GM19468 (cell line): ENCODE results near the gene ZBTB7A.

ENCODE experiments used
- ATAC-seq: cut with Tn5 transposase; IDR thresholded peaks from one replicate; pipeline ENCODE4 v1.9.1; 2021; ENCODE audit warnings: mild to moderate bottlenecking, moderate library complexity, moderate number of reproducible peaks; ENCODE audit not compliant: unreplicated experiment; ENCODE audit errors: extremely low read depth

Gene ZBTB7A

DNA sequence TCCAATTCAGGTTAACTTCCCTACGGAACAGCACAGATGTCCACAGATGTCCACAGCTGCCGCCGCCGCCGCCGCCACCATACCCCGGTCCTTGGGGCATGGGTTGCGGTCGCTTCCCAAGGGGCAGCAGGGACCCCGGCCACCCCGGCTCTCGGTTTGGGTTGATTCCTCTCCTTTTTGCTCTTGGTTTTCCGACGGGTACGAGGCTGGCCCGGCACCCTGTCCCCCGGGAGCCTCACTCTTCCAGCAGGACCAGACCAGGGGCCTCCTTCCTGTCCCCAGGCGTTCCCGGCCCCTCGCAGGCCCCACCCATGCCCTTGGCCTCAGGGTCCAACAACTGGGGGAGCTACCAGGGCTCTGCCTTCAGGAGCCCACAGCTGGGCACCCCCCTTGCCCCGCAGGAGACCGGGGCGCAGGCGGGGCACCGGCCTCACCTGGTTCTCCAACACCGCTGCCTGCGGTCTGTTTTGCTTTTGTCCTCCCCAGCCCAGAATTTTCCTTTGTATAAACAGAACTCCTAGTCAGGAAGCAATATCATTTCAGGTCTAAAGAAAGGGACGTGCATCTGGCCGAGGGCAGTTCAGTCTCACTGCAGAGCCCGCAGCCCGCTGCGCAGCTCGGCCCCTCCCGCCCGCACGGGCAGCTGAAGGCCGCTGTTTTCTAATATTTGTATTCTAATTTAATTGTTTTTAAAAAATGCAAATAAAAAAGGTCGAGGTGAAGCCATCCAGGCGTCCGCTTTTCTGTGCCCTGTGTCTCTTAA lies 27.9 kb downstream of the ZBTB7A start:
- ATAC-seq, result no peak

DNA sequence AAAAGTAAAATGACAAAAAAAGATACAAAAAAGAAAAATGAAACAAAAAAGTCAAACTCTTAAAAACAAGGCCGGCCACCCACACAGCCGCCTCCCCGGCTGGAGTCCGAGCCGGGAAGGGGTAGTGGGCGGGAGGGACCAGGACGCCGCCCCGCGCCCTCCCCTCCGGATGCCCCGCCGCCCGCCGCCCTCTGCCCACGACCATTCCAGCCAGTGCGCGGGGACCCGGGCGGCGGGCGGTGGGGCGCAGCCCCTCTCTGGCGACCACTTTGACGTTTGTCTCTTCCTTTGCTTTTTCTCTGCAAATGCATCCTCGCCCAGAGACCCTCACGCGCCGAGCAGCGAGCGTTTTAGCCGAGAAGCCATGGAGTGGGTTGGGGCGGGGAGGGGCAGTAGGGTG lies 28.6 kb downstream of the ZBTB7A start:
- ATAC-seq, result no peak

DNA sequence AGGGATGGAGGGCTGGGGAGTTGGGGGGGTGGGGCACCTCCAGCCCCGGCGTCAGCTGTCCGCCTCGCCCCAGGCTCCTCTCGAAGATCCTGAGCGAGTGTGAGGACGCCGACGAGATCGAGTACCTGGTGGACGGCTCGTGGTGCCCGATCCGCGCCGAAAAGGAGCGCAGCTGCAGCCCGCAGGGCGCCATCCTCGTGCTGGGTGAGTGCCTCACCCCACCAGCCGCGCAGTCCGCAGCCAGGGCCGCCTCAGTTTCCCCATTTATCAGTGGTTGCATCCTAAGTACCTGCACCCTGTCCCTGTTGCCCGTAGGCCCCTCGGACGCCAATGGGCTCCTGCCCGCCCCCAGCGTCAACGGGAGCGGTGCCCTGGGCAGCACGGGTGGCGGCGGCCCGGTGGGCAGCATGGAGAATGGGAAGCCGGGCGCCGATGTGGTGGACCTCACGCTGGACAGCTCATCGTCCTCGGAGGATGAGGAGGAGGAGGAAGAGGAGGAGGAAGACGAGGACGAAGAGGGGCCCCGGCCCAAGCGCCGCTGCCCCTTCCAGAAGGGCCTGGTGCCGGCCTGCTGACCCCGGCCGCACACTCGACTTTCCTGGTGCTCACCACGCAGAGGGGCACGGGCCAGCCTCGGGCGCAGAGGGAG lies 29.3 kb downstream of the ZBTB7A start:
- no peak for ATAC-seq

DNA sequence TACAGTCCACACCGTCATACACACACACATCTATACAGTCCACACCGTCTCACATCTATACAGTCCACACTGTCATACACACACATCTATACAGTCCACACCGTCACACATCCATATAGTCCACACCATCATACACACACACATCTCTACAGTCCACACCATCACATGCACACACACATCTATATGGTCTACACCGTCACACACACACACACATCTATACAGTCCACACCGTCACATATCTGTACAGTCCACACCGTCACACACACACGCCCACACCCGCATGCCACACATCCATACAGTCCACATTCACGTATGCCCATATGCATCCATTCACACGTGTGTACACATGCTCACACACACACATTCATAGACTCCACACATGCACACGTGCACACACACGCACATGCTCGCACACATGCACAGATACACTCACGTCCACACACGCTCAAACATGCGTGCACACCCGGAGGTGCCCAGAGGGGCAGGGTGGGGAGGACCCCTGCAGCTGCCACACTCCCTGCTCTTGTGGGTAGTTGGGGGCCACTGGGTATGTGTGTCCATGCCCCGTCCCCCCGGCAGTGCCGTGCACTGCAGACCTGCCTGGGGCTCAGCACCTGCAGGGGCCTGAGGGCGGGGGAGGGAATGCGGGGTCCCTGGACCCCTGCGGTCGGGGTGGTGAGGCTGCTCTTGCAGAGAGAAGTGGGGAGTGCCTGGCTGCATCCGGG lies 30.0 kb downstream of the ZBTB7A start:
- ATAC-seq, result no peak

DNA sequence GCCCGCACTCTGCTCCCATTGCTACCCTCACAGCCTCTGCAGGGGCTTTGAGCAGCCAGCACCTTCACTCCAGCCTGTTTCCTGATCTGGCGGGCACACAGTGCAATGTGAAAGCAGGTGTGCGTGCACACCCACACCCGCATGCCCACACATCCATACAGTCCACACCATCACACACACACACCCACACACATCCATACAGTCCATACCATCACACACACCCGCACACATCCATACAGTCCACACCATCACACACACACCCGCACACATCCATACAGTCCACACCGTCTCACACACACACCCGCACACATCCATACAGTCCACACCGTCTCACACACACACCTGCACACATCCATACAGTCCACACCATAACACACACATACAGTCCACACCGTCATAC lies 31.1 kb downstream of the ZBTB7A start:
- ATAC-seq, result no peak

DNA sequence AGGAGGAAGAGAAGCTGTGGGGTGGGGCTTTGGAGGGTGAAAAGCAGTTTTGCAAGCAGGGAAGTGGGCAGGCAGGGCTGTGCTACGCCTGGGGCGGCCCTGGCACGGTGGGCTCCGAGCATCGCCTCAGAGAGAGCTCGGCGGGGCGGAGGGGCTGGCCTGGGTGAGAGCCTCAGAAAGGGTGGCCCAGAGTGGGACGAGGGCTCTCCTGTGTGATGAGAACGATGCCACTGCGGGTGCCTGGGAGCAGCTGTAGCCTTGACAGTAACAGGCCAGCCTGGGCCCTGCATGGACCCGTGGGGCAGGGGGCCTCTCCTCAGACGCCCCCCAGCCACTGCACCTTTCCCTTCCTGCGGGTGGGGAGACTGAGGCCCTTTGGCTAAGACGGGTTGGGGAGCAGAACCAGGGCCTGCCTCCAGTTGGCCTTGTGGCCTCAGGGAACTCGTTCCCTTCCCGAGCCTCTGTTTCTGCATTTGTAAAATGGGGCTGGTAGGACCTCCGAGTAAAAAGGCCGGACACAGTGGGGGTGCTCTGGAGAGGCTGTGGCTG lies 31.6 kb downstream of the ZBTB7A start:
- no peak for ATAC-seq

DNA sequence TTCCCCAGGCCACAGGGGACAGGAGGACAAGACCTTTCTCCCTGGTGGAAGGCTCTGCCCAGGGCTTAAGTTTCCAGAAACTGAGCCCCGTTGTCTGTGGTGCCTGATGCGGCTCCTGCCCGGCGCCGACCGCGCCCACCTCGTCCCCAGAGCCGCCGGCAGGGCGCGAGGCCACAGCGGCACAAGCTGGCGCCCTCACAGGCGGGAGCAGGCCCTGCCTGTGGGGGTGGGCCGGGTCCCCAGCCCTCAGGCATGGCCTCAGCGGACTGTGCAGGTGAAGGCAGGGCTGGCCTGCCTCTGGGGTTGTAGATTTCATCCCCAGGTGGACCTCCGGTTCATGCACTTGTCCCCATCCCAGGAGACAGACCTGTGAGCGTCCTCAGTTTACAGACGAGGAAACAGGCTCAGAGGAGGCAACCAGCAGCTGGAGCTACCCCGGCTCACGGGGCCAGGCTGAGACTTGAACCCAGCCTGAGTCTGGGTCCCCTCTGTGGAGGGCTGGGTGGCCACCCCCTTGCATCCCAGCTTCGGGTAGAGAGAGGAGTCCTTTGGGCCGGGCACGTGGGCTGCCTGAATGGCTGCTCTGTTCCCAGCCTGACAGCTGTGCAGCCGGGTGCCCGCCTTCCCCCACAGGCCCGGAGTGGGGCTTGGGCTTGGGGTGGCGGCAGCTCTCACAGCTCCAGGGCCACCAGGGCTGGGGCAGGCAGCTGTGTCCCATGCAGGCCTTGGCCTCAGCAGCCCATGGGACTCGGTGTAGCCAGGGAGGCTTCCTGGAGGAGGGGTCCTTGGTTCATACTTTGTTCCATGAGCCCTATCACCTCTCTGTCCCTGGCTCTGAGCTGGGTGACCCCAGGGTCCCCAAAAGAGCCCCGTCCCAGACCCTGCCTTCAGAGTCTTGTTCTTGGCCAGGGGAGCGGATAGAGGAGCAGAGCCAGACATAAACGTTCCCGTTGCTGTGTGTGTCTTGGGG lies 32.4 kb downstream of the ZBTB7A start:
- ATAC-seq, result no peak

DNA sequence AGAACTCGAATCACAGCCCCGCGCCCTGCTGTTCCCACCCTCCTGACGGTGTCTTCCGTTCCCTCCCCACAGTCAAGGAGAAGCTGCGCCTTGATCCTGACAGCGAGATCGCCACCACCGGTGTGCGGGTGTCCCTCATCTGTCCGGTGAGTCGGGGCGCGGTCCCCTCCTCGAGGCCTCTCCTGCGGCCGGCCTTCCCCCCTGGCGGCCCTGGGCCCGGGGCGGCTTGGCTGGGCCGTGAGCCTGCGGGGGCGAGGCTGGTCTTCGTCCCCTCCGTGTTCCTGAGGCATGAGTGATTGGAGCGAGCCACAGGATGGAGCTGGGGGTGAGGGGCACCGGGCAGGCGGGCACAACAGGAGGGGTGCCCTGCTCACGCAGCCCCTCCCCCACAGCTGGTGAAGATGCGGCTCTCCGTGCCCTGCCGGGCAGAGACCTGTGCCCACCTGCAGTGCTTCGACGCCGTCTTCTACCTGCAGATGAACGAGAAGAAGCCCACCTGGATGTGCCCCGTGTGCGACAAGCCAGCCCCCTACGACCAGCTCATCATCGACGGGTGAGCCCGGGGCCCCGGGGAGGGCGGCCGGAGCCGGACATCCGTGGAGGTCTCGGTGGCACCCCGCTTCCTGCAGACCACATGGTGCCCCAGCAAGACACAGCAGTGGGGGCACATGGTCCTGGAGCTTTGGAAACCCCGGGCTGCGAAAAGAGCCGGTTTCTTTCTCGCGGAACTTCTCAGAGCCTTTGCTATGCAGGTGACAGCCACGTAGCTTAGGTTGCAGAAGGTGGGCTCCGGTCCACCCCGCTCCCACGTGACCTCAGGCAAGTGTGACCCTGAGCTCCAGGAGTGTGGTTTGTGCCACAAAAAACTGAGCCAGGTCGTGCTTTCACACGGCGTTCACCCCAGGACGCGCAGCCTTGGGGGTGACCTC lies 33.4 kb downstream of the ZBTB7A start:
- ATAC-seq, result no peak

DNA sequence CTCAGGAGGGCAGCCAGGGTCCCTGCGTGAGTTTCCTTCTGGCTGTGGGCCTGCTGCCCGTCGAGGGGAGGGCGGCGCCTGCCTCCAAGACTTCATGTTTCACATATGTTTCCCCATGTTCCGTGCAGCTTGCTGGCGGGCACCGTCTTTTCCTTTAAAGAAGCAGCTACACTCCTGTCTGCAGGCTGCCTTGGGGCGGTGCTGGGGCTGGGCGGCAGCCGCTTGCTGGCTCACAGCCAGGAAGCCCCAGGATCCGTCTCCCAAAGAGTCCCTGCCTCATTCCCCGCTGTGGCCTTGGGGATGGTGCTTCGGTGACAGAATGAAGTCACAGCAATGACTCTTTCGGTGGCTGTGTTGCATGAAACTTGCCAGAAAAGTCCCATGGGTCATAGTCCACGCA lies 34.3 kb downstream of the ZBTB7A start:
- no peak for ATAC-seq

DNA sequence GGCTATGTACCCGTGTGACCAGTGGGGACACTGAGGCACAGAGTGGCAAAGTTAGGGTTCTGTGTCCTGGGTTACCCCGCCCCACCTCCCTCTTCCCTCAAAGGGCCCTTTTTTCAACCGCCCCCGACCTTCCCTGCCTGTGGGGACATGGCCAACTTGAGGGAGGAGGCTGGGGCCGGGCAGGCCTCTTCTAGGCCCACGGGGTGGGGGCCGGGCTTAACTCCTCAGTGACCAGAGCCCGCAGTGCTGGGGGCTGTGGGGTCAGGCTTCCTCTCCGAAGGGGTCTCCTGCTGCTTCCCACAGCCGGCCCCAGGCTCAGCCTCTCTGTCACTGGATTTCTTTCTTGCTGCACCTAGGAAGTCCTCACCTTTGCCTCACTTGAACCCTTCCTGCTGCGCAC lies 35.3 kb downstream of the ZBTB7A start:
- no peak for ATAC-seq

DNA sequence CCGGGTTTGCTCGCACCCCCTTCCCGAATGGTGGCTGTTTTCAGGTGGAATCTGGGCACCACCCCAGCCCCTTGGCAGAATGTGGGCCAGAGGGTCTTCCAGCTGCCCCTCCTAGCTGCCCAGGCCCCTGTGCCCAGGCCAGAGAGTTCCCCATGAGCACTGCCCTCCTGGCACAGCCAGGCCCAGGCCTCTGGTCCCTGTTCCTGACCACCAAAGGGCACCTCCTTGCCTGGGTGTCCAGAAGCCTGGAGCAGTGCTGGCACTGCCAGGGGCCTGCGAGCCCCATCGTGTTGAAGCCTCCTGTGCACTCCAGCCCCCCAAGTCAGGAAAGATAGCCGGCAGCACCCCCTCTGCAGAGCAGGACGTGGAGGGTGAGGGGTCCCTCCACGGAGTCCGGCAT lies 35.7 kb downstream of the ZBTB7A start:
- ATAC-seq, result no peak

DNA sequence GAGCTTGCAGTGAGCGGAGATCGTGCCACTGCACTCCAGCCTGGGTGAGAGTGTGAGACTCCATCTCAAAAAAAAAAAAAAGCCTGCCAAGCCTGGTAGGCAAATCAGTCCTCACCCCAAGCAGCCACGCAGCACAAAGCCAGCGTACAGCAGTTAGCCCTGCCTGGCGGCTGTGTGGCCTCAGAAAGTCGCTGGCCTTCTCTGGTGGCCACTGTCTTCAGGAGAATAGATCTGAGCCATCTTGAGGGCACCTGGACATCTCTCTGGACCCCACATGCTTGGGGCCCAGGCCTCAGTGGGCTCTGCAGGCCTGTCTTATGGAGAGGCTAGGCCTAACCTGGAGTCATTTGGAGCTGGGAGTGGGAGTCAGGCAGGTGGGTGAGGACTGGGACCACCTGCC lies 36.1 kb downstream of the ZBTB7A start:
- no peak for ATAC-seq

DNA sequence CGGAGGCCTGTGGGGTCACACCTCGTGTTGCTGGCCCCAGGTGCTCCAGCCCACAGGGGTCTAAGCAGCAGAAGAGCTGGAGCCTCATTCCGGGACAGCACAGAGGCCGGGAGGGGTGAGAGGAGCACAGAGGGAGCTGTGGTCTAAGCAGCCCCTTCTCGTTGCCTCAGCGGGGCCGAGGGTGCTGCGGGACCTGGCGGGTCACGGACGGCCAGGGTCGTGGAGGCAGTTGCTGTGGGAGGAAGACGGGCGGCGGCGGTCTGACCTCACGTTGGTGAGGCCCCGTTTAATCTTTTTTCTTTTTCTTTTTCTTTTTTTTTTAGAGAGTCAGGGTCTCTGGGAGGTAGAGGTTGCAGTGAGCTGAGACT lies 37.5 kb downstream of the ZBTB7A start:
- no peak for ATAC-seq

DNA sequence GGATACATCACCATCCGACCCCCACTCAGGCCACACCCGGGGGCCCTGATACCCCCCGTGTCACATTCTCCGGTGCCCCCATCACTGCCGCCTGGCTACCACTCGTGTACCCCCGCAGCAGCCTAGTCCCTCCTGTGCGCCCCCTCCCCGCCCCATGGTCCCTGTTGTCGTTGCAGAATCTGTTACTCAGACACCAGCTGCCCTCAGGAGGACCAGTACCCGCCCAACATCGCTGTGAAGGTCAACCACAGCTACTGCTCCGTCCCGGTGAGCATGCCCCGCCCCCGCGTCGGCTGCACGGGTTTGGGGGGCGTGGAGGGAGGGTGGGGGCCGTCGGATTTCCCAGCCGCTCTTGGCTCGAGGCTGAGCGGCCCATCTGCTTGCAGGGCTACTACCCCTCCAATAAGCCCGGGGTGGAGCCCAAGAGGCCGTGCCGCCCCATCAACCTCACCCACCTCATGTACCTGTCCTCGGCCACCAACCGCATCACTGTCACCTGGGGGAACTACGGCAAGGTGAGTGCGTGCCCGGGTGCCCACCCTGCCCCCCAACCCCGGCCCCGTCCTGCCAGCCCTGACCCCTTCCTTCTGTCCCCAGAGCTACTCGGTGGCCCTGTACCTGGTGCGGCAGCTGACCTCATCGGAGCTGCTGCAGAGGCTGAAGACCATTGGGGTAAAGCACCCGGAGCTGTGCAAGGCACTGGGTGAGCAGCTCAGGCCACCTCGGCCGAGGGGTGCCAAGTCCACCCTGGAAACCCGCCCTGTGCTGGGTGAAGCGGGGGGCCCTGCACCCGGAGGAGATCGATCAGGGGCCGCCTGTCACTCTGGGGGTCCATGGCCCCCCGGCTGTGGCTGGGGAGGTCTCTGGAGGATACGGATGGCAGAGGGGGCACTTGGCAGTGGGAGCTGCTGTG lies 38.1 kb downstream of the ZBTB7A start:
- ATAC-seq, result no peak

DNA sequence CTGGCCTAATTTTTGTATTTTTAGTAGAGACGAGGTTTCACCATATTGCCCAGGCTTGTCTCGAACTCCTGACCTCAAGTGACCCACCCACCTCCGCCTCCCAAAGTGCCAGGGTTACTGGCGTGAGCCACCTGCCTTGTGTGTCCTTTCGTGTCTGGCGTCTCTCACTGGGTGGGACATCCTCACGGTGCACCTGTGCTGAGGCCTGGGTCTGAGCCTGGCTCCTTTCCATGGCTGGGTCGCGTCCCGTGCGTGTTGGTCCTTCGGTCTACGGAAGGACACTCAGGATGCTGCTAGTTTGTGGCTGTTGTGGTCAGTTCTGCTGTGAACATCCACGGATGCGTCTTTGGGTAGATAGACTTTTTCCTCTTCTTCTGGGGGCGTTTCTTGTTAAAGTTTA lies 39.6 kb downstream of the ZBTB7A start:
- ATAC-seq, result no peak

DNA sequence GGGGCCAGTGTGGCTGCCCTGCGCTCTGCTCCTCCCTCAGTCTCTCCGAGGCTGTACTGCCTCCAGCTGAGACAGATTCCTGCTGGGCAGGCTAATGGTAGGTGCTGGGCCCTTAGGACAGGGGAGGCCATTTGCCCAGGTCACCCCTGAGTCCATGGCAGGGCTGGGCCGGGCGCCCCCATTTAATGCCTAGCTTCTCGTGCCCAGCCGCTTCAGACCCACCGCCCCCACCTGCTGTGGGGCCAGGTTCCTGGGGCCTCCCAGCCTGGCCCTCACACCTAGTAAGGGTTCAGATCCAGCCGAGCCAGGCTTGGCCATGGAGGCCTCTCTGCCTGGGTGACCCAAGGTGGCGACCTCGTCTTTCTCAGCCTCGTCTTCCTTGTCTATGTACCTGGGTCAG lies 41.4 kb downstream of the ZBTB7A start:
- no peak for ATAC-seq

DNA sequence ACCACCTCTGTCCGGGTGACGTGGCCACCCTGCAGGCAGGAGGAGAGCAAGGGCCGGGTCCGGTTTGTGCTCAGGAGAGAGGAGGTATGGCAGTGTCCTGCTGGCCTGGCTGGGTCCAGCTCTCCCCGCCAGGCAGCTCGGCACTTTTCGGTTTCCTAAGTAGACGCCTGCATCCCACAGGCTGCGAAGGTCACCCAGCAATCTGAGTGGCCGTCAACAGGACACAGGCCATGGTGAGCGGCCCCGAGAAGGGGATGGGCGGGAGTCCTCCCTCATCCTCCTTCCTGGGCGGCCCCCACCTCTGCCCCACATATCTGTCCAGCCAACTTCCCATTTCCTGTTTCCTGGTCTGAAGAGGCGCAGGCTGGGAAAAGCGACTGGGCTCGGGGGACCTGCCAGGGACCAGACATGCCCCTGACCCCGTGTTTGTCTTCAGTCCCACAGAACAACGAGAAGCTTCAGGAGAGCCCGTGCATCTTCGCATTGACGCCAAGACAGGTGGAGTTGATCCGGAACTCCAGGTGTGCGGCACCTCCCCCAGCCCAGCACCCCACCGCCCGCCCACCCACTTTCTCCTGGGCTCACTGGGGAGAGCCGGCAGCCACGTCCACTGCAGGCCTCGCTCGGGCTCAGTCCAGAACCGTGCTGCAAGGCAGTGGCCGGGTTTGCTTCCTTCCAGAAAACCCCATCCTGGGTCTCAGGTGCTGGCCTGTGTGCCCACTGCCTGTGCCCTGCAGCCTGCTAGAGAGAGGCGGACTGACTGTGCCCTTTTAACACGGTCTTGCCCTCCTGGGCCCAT lies 42.9 kb downstream of the ZBTB7A start:
- ATAC-seq, result no peak
